H1 (cell line): ENCODE data around the gene RDH14. TPM values are rescaled to one million over a fixed set of nuclear protein-coding genes. Genes with fewer than 3 reads are reported as not detected.

Source experiments
- CTCF ChIA-PET: fragments of 300-600 bp; sonication (Branson Sonifier 250); formaldehyde crosslinking; loops from one replicate; lab custom pipeline; 2021; ENCODE audit not compliant: partially characterized antibody; lab: Charles Lee
- POLR2A ChIA-PET: fragments of 300-600 bp; sonication (Branson Sonifier 250); formaldehyde crosslinking; loops from one replicate; lab custom pipeline; 2021; ENCODE audit warnings: inconsistent platforms; ENCODE audit not compliant: partially characterized antibody; lab: Charles Lee
- DNase-seq, 2 experiments: peaks; one replicate each; pipeline versions ENCODE4 v3.0.0 to v3.0.0-alpha.2; 2010 to 2022; ENCODE audit warnings: low spot score in 2 of 2, low read depth in 1 of 2, mixed read lengths in 1 of 2
- FAIRE-seq: peaks from 2 replicates; lab custom pipeline; 2011; peaks lifted over from hg19 to GRCh38; lab: Jason Lieb, UNC
- H2AFZ ChIP-seq: 2 replicates; pipeline ENCODE4 v1.8.1; 2012; ENCODE audit warnings: low read length, inconsistent platforms
- H2AK5ac ChIP-seq: 2 replicates; pipeline ENCODE4 v1.6.1; 2013; ENCODE audit warnings: low read depth, low read length
- H2BK120ac ChIP-seq: replicated peaks from 2 replicates; pipeline ENCODE3; 2013; ENCODE audit warnings: low read depth, low read length, inconsistent platforms
- H2BK12ac ChIP-seq: 2 replicates; pipeline ENCODE4 v1.6.1; 2013; ENCODE audit warnings: low read depth, low read length
- H2BK15ac ChIP-seq: 2 replicates; pipeline ENCODE4 v1.6.1; 2013; ENCODE audit warnings: low read length
- H2BK20ac ChIP-seq: 2 replicates; pipeline ENCODE4 v1.6.1; 2013; ENCODE audit warnings: low read length
- H2BK5ac ChIP-seq: 2 replicates; pipeline ENCODE4 v1.6.1; 2013; ENCODE audit warnings: low read depth, low read length
- H3K14ac ChIP-seq: 2 replicates; pipeline ENCODE4 v1.6.1; 2013; ENCODE audit warnings: inconsistent platforms; ENCODE audit not compliant: insufficient read length
- H3K18ac ChIP-seq: 2 replicates; pipeline ENCODE4 v1.6.1; 2013; ENCODE audit warnings: low read length; ENCODE audit errors: extremely low read depth
- H3K23ac ChIP-seq: 2 replicates; pipeline ENCODE4 v1.6.1; 2013; ENCODE audit warnings: inconsistent platforms; ENCODE audit not compliant: insufficient read length
- H3K23me2 ChIP-seq: 2 replicates; pipeline ENCODE4 v1.6.1; 2013; ENCODE audit warnings: low read depth, low read length
- H3K27ac ChIP-seq: 2 replicates; pipeline ENCODE4 v1.6.1; 2011; ENCODE audit warnings: low read depth, low read length, inconsistent platforms
- H3K27me3 ChIP-seq, 4 experiments: replicated peaks in 1 of 4; 1 replicate in 1 of 4; 2 replicates in 3 of 4; pipeline versions ENCODE4 v1.6.1 to v1.8.1; 2011 to 2013; ENCODE audit warnings: low read length in 3 of 4, mild to moderate bottlenecking in 3 of 4, inconsistent platforms in 2 of 4, mixed read lengths in 2 of 4, moderate library complexity in 1 of 4; ENCODE audit not compliant: control insufficient read depth in 3 of 4, insufficient read depth in 3 of 4; ENCODE audit errors: extremely low read depth in 1 of 4
- H3K36me3 ChIP-seq, 4 experiments: 2 replicates each; pipeline versions ENCODE4 v1.6.1 to v1.8.1; 2011 to 2013; ENCODE audit warnings: mild to moderate bottlenecking in 4 of 4, low read length in 3 of 4, moderate library complexity in 2 of 4, control low read depth in 1 of 4, inconsistent platforms in 1 of 4; ENCODE audit not compliant: insufficient read depth in 4 of 4, control insufficient read depth in 2 of 4
- H3K4ac ChIP-seq: replicated peaks from 2 replicates; pipeline ENCODE3; 2013; ENCODE audit warnings: low read length, low read depth, mixed read lengths, inconsistent platforms; ENCODE audit not compliant: insufficient read length
- H3K4me1 ChIP-seq, 4 experiments: replicated peaks in 1 of 4; 1 replicate in 1 of 4; 2 replicates in 3 of 4; pipeline versions ENCODE4 v1.6.1 to v1.8.1; 2011 to 2013; ENCODE audit warnings: low read length in 3 of 4, inconsistent platforms in 2 of 4, mixed read lengths in 1 of 4; ENCODE audit not compliant: insufficient read depth in 4 of 4, control insufficient read depth in 3 of 4
- H3K4me2 ChIP-seq, 2 experiments: 2 replicates each; pipeline versions ENCODE4 v1.6.1 to v1.8.1; 2011 to 2013; ENCODE audit warnings: low read depth in 2 of 2, low read length in 2 of 2, control low read depth in 1 of 2, inconsistent platforms in 1 of 2, mild to moderate bottlenecking in 1 of 2; ENCODE audit not compliant: insufficient read depth in 1 of 2
- H3K4me3 ChIP-seq, 4 experiments: fragments of 200-600, 300-600 bp in 1 of 4; sonication (generic), shearing (Covaris generic), sonication (Bioruptor Twin) in 1 of 4; 2 replicates each; pipeline versions ENCODE4 v1.5.1 to v1.8.1; 2011 to 2016; ENCODE audit warnings: low read length in 4 of 4, low read depth in 3 of 4, control low read depth in 2 of 4, inconsistent platforms in 2 of 4, mild to moderate bottlenecking in 2 of 4, mixed read lengths in 1 of 4, moderate library complexity in 1 of 4; ENCODE audit not compliant: insufficient read depth in 2 of 4; ENCODE audit errors: extremely low read depth in 1 of 4
- H3K56ac ChIP-seq: replicated peaks from 2 replicates; pipeline ENCODE3; 2013; ENCODE audit warnings: low read depth, mild to moderate bottlenecking, mixed read lengths, low read length, inconsistent platforms; ENCODE audit not compliant: insufficient read length
- H3K79me1 ChIP-seq: 2 replicates; pipeline ENCODE4 v1.6.1; 2013; ENCODE audit warnings: low read depth, low read length, control low read depth
- H3K79me2 ChIP-seq, 2 experiments: 2 replicates each; pipeline versions ENCODE4 v1.6.1 to v1.8.1; 2012 to 2013; ENCODE audit warnings: low read length in 2 of 2, mild to moderate bottlenecking in 2 of 2, inconsistent platforms in 1 of 2; ENCODE audit not compliant: insufficient read depth in 2 of 2, control insufficient read depth in 1 of 2
- H3K9ac ChIP-seq, 4 experiments: replicated peaks in 1 of 4; 1 replicate in 1 of 4; 2 replicates in 3 of 4; pipeline versions ENCODE4 v1.6.1 to v1.8.1; 2011 to 2013; ENCODE audit warnings: low read depth in 3 of 4, low read length in 3 of 4, control low read depth in 2 of 4, mild to moderate bottlenecking in 2 of 4, moderate library complexity in 2 of 4, inconsistent platforms in 1 of 4; ENCODE audit errors: extremely low read depth in 1 of 4
- H3K9me3 ChIP-seq, 2 experiments: 2 replicates each; pipeline versions ENCODE4 v1.6.1 to v1.8.1; 2012 to 2013; ENCODE audit warnings: mild to moderate bottlenecking in 2 of 2, moderate library complexity in 2 of 2, control low read depth in 1 of 2, inconsistent platforms in 1 of 2, low read depth in 1 of 2, low read length in 1 of 2, mixed read lengths in 1 of 2; ENCODE audit not compliant: insufficient read depth in 2 of 2
- H4K20me1 ChIP-seq, 2 experiments: replicated peaks in 1 of 2; 2 replicates each; pipeline versions ENCODE3 to v1.8.1; 2011 to 2013; ENCODE audit warnings: inconsistent platforms in 2 of 2, low read length in 2 of 2, mild to moderate bottlenecking in 1 of 2; ENCODE audit not compliant: insufficient read depth in 2 of 2, control insufficient read depth in 1 of 2
- H4K5ac ChIP-seq: 2 replicates; pipeline ENCODE4 v1.6.1; 2013; ENCODE audit warnings: low read length, low read depth, mixed read lengths, inconsistent platforms; ENCODE audit not compliant: insufficient read length
- H4K8ac ChIP-seq: 2 replicates; pipeline ENCODE4 v1.8.0; 2013; ENCODE audit warnings: mild to moderate bottlenecking, moderate library complexity, low read length, inconsistent platforms; ENCODE audit not compliant: insufficient read depth; ENCODE audit errors: extremely low read depth
- H4K91ac ChIP-seq: replicated peaks from 2 replicates; pipeline ENCODE3; 2013; ENCODE audit warnings: low read length, mixed read lengths, inconsistent platforms; ENCODE audit not compliant: insufficient read length
- ASH2L ChIP-seq: fragments of 200-600, 300-600 bp; sonication (generic); IDR thresholded peaks from one replicate; pipeline ENCODE4 v1.7.1; 2017; ENCODE audit warnings: low read length
- ATF2 ChIP-seq: IDR thresholded peaks from 2 replicates; pipeline ENCODE4 v1.6.1; 2012; ENCODE audit warnings: low read length, inconsistent platforms
- GABPA ChIP-seq: IDR thresholded peaks from 2 replicates; pipeline ENCODE4 v1.6.1; 2011; ENCODE audit warnings: mild to moderate bottlenecking, low read length, moderate library complexity, borderline replicate concordance; ENCODE audit not compliant: insufficient read depth
- MAFK ChIP-seq: IDR thresholded peaks from 2 replicates; pipeline ENCODE4 v1.6.1; 2012; ENCODE audit warnings: low read depth, mild to moderate bottlenecking, improper control_type of control experiment, low read length
- PHF8 ChIP-seq: fragments of 200-600 bp; sonication (generic); conservative IDR thresholded peaks from 2 replicates; pipeline ENCODE4 v1.7.1; 2012; ENCODE audit warnings: low read depth, mild to moderate bottlenecking, inconsistent platforms, low read length, moderate library complexity
- RFX5 ChIP-seq: IDR thresholded peaks from 2 replicates; pipeline ENCODE4 v1.6.1; 2011; ENCODE audit warnings: low read depth, low read length, improper control_type of control experiment, borderline replicate concordance
- SRF ChIP-seq: IDR thresholded peaks from 2 replicates; pipeline ENCODE4 v1.6.1; 2011; ENCODE audit warnings: mild to moderate bottlenecking, low read depth, low read length, moderate library complexity
- TAF7 ChIP-seq: optimal IDR thresholded peaks from 2 replicates; pipeline ENCODE3; 2011; ENCODE audit warnings: low read depth, mild to moderate bottlenecking, inconsistent platforms, low read length, moderate library complexity, borderline replicate concordance
- TCF12 ChIP-seq: IDR thresholded peaks from 2 replicates; pipeline ENCODE4 v1.6.1; 2011; ENCODE audit warnings: low read depth, mild to moderate bottlenecking, low read length
- YY1 ChIP-seq: IDR thresholded peaks from 2 replicates; pipeline ENCODE4 v1.6.1; 2011; ENCODE audit warnings: low read depth, mild to moderate bottlenecking, low read length
- ZNF274 ChIP-seq: IDR thresholded peaks from 2 replicates; pipeline ENCODE4 v1.7.0; 2012; ENCODE audit warnings: low read length, borderline replicate concordance; ENCODE audit errors: extremely low read depth
- WGBS, 2 experiments: shearing (Covaris generic) in 1 of 2; methylation state at CpG; one replicate each; pipeline versions ENCODE4 v1.1.6 to v1.1.7; 2013 to 2015; ENCODE audit warnings: low lambda C conversion rate in 2 of 2, mixed read lengths in 2 of 2, inconsistent platforms in 1 of 2, low coverage in 1 of 2, missing lambda C conversion rate in 1 of 2; ENCODE audit not compliant: insufficient replicate concordance in 2 of 2, insufficient coverage in 1 of 2, insufficient read length in 1 of 2; ENCODE audit errors: extremely low coverage in 1 of 2, missing lambda C conversion rate in 1 of 2; 5-methylcytosine and 5-hydroxymethylcytosine counted together
- polyA plus RNA-seq, 7 experiments: library from polyadenylated mRNA; depleted of rRNA in 3 of 7; stranded (reverse) in 5 of 7; unstranded in 2 of 7; fragments of >200 nt in 5 of 7; fragments of 200-250 nt in 2 of 7; gene quantifications; 1 replicate in 5 of 7; 2 replicates in 1 of 7; 4 replicates in 1 of 7; pipeline versions ENCODE4 v1.2.1 to v1.2.3, GENCODE V29; 2011 to 2013; ENCODE audit warnings: missing spikeins in 2 of 7, mixed read lengths in 2 of 7
- total RNA-seq: library from RNA; stranded (reverse); fragmentation: NEBNext Ultra II Directional; extraction: Animal tissue kit (Norgen Biotek cat#: 25700); gene quantifications from 2 replicates; pipeline ENCODE4 v1.2.1, GENCODE V29; 2021
- TF ChIP-seq, protein P1 (sequence below): IDR thresholded peaks from 2 replicates; pipeline ENCODE4 v1.6.1; 2011; ENCODE audit warnings: low read length, improper control_type of control experiment

Gene RDH14
- total and polyA plus RNA-seq, 2 of the 8 experiments (the other 6 are each of a cell fraction or from before 2014, with no cell fraction given), result 14.7 to 23.6 TPM

DNA sequence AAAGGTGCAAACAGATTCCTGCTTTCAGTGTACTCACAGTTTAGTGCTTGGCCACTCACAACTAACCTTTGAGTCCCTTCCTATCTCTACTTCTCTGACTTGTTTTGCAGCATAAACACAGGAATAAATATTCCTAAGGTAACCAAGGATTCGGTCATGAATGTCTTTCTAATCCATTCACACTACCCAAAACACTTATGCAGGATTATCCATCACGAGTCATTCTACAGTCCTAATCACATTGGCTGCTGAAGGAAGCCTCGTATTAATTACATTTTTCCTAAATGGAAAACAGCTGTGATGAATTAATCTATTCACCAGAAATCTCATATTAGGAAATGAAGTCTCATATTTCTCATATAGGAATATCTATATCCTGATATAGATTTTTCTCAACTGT is 16.3 kb downstream of the RDH14 start:
- no peaks in the 10 kb centered on the region for H3K79me1 ChIP-seq

More for the DNA sequence above, 16.3 kb downstream of the RDH14 start:
- Histone ChIP-seq H4K8ac (no peak overlapping the region), H3K9ac (no peak overlapping the region), H3K27me3 (no peaks in the 10 kb centered on the region), H4K5ac (no peak overlapping the region), H3K18ac (no peak overlapping the region), H3K79me2 (no peaks in the 10 kb centered on the region), H2BK120ac (no peak overlapping the region), H3K4me3 (no peak overlapping the region), H3K4me1 (peaks cover 0 to 5% (median 1%) of the 10 kb centered on the region in 4 experiments; a peak in 4 of 7 replicates), H3K56ac (no peak overlapping the region), H3K23me2 (no peaks in the 10 kb centered on the region), H3K9me3 (no peaks in the 10 kb centered on the region), H2BK5ac (no peak overlapping the region), H2AK5ac (no peak overlapping the region), H4K20me1 (no peaks in the 10 kb centered on the region), H3K36me3 (no peaks in the 10 kb centered on the region), H2BK20ac (no peak overlapping the region), H3K27ac (no peak overlapping the region), H2BK15ac (no peak overlapping the region), H4K91ac (no peak overlapping the region), H3K23ac (no peak overlapping the region), H3K4ac (no peak overlapping the region), H2AFZ (no peak overlapping the region), H3K4me2 (no peak overlapping the region), H2BK12ac (no peak overlapping the region), H3K14ac (no peak overlapping the region)
- CTCF ChIA-PET, result interaction anchor here (1.0 to 1.2 kb wide), 2 partner anchors 8 to 24 kb away, joined by 4 to 7 read pairs; no protein-coding TSS in a partner anchor
- no peak for FAIRE-seq
- POLR2A ChIA-PET, result no interaction called here
- WGBS, 2 experiments, result 88% methylated on average over 3 of the region's 3 CpGs; no CpG with 5 or more reads in 1 of the 2 experiments
- no peak for DNase-seq
- no peak for TF ChIP-seq ATF2
- TF ChIP-seq RFX5, result no peak
- TF ChIP-seq TAF7, result no peak
- TF ChIP-seq MAFK, result no peak
- TF ChIP-seq PHF8, result no peak
- TF ChIP-seq SRF, result no peak
- no peak for TF ChIP-seq ZNF274
- TF ChIP-seq YY1, result no peak
- TF ChIP-seq TCF12, result no peak
- no peak for TF ChIP-seq GABPA
- TF ChIP-seq, protein P1, sequence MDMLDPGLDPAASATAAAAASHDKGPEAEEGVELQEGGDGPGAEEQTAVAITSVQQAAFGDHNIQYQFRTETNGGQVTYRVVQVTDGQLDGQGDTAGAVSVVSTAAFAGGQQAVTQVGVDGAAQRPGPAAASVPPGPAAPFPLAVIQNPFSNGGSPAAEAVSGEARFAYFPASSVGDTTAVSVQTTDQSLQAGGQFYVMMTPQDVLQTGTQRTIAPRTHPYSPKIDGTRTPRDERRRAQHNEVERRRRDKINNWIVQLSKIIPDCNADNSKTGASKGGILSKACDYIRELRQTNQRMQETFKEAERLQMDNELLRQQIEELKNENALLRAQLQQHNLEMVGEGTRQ, result no peak
- no peak for TF ChIP-seq ASH2L
